H7 (cell line): ENCODE results near the gene CFAP221. TPM values are rescaled to one million over a fixed set of nuclear protein-coding genes. Genes with fewer than 3 reads are reported as not detected.

ENCODE experiments used
- DNase-seq: peaks from one replicate; pipeline ENCODE4 v3.0.0; 2012
- H3K27me3 ChIP-seq: 2 replicates; pipeline ENCODE4 v1.6.0; 2011; ENCODE audit warnings: mild to moderate bottlenecking, low read length; ENCODE audit not compliant: control insufficient read depth, insufficient read depth
- H3K36me3 ChIP-seq: replicated peaks from 2 replicates; pipeline ENCODE4 v1.5.1; 2011; ENCODE audit warnings: low read length; ENCODE audit not compliant: control insufficient read depth, insufficient read depth
- H3K4me3 ChIP-seq: 2 replicates; pipeline ENCODE4 v1.5.1; 2011; ENCODE audit warnings: low read depth, mild to moderate bottlenecking, control low read depth, low read length, moderate library complexity; ENCODE audit not compliant: insufficient read depth
- total RNA-seq: library from RNA; depleted of rRNA; stranded (reverse); fragments of >200 nt; shearing (Covaris generic); gene quantifications from 2 replicates; pipeline ENCODE4 v1.2.3, GENCODE V29; 2014; rRNA removed

CFAP221 gene
- total RNA-seq, 1 experiment from 2014 or later: 0.07 TPM

- DNase-seq: no peak
- H3K4me3 ChIP-seq: no peak overlapping the region
- H3K27me3 ChIP-seq: no peaks in the 10 kb centered on the region
- H3K36me3 ChIP-seq: no peaks in the 10 kb centered on the region
These were observed 152.3 kb downstream of the CFAP221 start for GRCh38 chr2:119696494-119697030.

GRCh38 chr2:119697290-119698020, 153.2 kb downstream of the CFAP221 start:
- Histone ChIP-seq H3K4me3 (no peak overlapping the region), H3K36me3 (no peaks in the 10 kb centered on the region), H3K27me3 (no peaks in the 10 kb centered on the region)
- DNase-seq: no peak

- Histone ChIP-seq H3K4me3 (no peak overlapping the region), H3K36me3 (no peaks in the 10 kb centered on the region), H3K27me3 (no peaks in the 10 kb centered on the region)
- no peak for DNase-seq
These were observed 154.0 kb downstream of the CFAP221 start for GRCh38 chr2:119698246-119698645.

GRCh38 chr2:119699016-119699606, 154.9 kb downstream of the CFAP221 start:
- Histone ChIP-seq H3K36me3 (no peaks in the 10 kb centered on the region), H3K4me3 (no peak overlapping the region), H3K27me3 (no peaks in the 10 kb centered on the region)
- DNase-seq: no peak

GRCh38 chr2:119700866-119701265, 156.6 kb downstream of the CFAP221 start:
- H3K4me3 ChIP-seq: no peak overlapping the region
- DNase-seq: peak; percentile 65

GRCh38 chr2:119701352-119701751, 157.1 kb downstream of the CFAP221 start:
- DNase-seq: no peak
- Histone ChIP-seq H3K27me3 (no peaks in the 10 kb centered on the region), H3K36me3 (no peaks in the 10 kb centered on the region), H3K4me3 (no peak overlapping the region)

More at GRCh38 chr2:119700866-119701265, 156.6 kb downstream of the CFAP221 start:
- H3K36me3 ChIP-seq: no peaks in the 10 kb centered on the region
- H3K27me3 ChIP-seq: no peaks in the 10 kb centered on the region

- Histone ChIP-seq H3K27me3 (no peaks in the 10 kb centered on the region), H3K36me3 (no peaks in the 10 kb centered on the region), H3K4me3 (no peak overlapping the region)
- no peak for DNase-seq
These were observed 158.1 kb downstream of the CFAP221 start for GRCh38 chr2:119702203-119702917.

- no peak overlapping the region for H3K4me3 ChIP-seq
- DNase-seq: peak; percentile 93
- no peaks in the 10 kb centered on the region for H3K27me3 ChIP-seq
These were observed 158.7 kb downstream of the CFAP221 start for GRCh38 chr2:119702918-119703401.

GRCh38 chr2:119703526-119703925, 159.3 kb downstream of the CFAP221 start:
- DNase-seq: no peak
- H3K27me3 ChIP-seq: no peaks in the 10 kb centered on the region
- H3K36me3 ChIP-seq: no peaks in the 10 kb centered on the region
- H3K4me3 ChIP-seq: no peak overlapping the region

More at GRCh38 chr2:119702918-119703401, 158.7 kb downstream of the CFAP221 start:
- H3K36me3 ChIP-seq: no peaks in the 10 kb centered on the region

GRCh38 chr2:119704670-119705120, 160.4 kb downstream of the CFAP221 start:
- Histone ChIP-seq H3K36me3 (no peaks in the 10 kb centered on the region), H3K27me3 (no peaks in the 10 kb centered on the region), H3K4me3 (no peak overlapping the region)
- no peak for DNase-seq

- DNase-seq: no peak
- Histone ChIP-seq H3K27me3 (no peaks in the 10 kb centered on the region), H3K4me3 (no peak overlapping the region), H3K36me3 (no peaks in the 10 kb centered on the region)
These were observed 162.0 kb downstream of the CFAP221 start for GRCh38 chr2:119706221-119706620.

Other genes starting within 250 kb of the CFAP221 start
- gene C2orf76, start 177.6 kb upstream of the CFAP221 start, total RNA-seq: 11.0 and 14.1 TPM in 2 replicates
- gene DBI, start 177.5 kb upstream of the CFAP221 start, total RNA-seq: 94.0 and 97.5 TPM in 2 replicates
- 4.2 and 5.0 TPM in 2 replicates for gene TMEM37, start 112.6 kb upstream of the CFAP221 start, total RNA-seq
- not detected in 2 replicates for gene SCTR, start 20.0 kb upstream of the CFAP221 start, total RNA-seq
- gene TMEM177, start 134.8 kb downstream of the CFAP221 start, total RNA-seq: 86.6 and 90.0 TPM in 2 replicates
- gene PTPN4, start 215.5 kb downstream of the CFAP221 start, total RNA-seq: 39.4 and 41.6 TPM in 2 replicates